Measurements from ENCODE around the gene TRAF3.
"Not testable (repeated sequence)": the region's sequence is repeated elsewhere in the genome, so short reads cannot be mapped to it uniquely, and the experiment has no call there.

TRAF3 gene

GRCh38 chr14:102885737-102886447 is 108.6 kb downstream of the TRAF3 start:
- no peak for DNase-seq (ENCODE audit: low spot score in 2 of 2)
- H3K9me3 ChIP-seq, result no peaks in the 10 kb centered on the region
- H3K27me3 ChIP-seq (ENCODE audit: low read depth), result no peaks in the 10 kb centered on the region
- no peak overlapping the region for H3K4me3 ChIP-seq
- in situ Hi-C loops (cut with MboI; ENCODE audit: low sequenced_read_pairs), result no loop called here
- no peaks in the 10 kb centered on the region for H3K4me1 ChIP-seq
- H3K36me3 ChIP-seq (replicated peaks), result peaks cover 39% of the 10 kb centered on the region

- Histone ChIP-seq H3K36me3 (replicated peaks) (peaks cover 42% of the 10 kb centered on the region), H3K9me3 (no peaks in the 10 kb centered on the region), H3K4me1 (no peaks in the 10 kb centered on the region), H3K27me3 (ENCODE audit: low read depth) (no peaks in the 10 kb centered on the region), H3K4me3 (no peak overlapping the region)
- DNase-seq (ENCODE audit: low spot score in 2 of 2), result no peak
- in situ Hi-C loops (cut with MboI; ENCODE audit: low sequenced_read_pairs), result no loop called here
Observed at GRCh38 chr14:102888748-102889147, 111.5 kb downstream of the TRAF3 start.

DNA sequence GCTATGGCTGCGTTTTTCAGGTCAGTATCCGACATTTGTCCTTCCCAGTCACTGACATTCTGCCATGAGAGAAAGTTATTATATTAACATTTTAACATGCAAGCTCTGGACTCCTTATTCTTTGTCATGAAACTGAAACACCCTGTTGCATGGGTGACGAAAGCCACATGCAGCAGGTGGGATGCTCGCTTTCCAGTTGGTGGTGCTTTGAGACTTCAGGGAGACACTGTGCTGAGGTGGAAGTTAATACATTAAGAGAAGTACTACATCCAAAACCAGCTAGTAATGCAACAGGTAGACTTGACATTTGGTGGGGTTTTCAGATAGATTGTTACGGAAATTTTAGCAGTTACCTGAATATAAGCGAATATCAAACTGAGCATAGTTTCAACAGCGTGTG is 112.4 kb downstream of the TRAF3 start:
- Histone ChIP-seq H3K9me3 (no peaks in the 10 kb centered on the region), H3K4me1 (no peaks in the 10 kb centered on the region), H3K27me3 (ENCODE audit: low read depth) (no peaks in the 10 kb centered on the region), H3K4me3 (no peak overlapping the region), H3K36me3 (replicated peaks) (peaks cover 45% of the 10 kb centered on the region)
- in situ Hi-C loops (cut with MboI; ENCODE audit: low sequenced_read_pairs), result no loop called here
- DNase-seq (ENCODE audit: low spot score in 2 of 2), result no peak

DNA sequence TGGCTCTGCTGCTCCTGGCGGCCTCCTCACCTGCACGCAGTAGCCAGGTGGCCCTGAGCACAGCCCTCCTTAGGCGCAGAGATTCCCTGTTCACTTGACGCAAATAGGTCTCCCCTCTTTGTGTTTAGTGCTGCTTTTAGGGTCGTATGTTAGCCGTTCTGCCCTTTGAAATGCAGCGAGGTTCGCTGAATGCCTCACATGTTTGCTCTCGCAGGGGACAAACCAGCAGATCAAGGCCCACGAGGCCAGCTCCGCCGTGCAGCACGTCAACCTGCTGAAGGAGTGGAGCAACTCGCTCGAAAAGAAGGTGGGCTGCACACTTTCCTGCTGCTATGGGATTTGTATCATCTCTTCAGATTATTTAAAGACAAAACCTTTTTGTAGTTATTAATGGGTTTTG is 113.9 kb downstream of the TRAF3 start:
- no peaks in the 10 kb centered on the region for H3K4me1 ChIP-seq
- H3K36me3 ChIP-seq (replicated peaks), result peaks cover 45% of the 10 kb centered on the region
- no peaks in the 10 kb centered on the region for H3K27me3 ChIP-seq (ENCODE audit: low read depth)
- DNase-seq (ENCODE audit: low spot score in 2 of 2), result no peak
- in situ Hi-C loops (cut with MboI; ENCODE audit: low sequenced_read_pairs), result no loop called here
- no peak overlapping the region for H3K4me3 ChIP-seq
- H3K9me3 ChIP-seq, result no peaks in the 10 kb centered on the region

- Histone ChIP-seq H3K27me3 (ENCODE audit: low read depth) (no peaks in the 10 kb centered on the region), H3K4me1 (no peaks in the 10 kb centered on the region), H3K4me3 (no peak overlapping the region), H3K36me3 (replicated peaks) (peaks cover 44% of the 10 kb centered on the region), H3K9me3 (no peaks in the 10 kb centered on the region)
- DNase-seq (ENCODE audit: low spot score in 2 of 2), result no peak
- in situ Hi-C loops (cut with MboI; ENCODE audit: low sequenced_read_pairs), result no loop called here
Observed at GRCh38 chr14:102891556-102891955, 114.3 kb downstream of the TRAF3 start.

DNA sequence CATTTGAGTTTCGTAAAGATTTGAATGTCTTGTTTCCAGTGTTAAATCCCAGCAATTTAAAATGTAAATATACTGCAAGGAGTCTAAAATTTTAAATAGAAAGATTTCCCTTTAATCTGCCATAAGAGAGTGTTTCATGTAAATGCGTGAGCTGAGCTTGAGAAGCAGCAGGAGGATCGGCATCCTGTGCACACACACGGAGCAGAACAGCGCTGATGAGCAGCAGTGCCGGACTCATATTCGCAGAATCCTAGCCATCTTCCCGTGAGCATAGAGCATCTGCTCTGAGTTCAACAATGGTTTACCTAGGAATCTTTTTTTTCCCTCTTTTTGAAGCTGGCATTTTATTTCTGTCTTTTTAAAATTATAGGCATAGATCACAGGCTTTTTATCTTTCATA is 115.4 kb downstream of the TRAF3 start:
- H3K36me3 ChIP-seq (replicated peaks), result peaks cover 47% of the 10 kb centered on the region
- H3K4me3 ChIP-seq, result no peak overlapping the region
- no peak for DNase-seq (ENCODE audit: low spot score in 2 of 2)
- no peaks in the 10 kb centered on the region for H3K9me3 ChIP-seq
- in situ Hi-C loops (cut with MboI; ENCODE audit: low sequenced_read_pairs), result no loop called here
- H3K4me1 ChIP-seq, result no peaks in the 10 kb centered on the region
- H3K27me3 ChIP-seq (ENCODE audit: low read depth), result no peaks in the 10 kb centered on the region

- no peak overlapping the region for H3K4me3 ChIP-seq
- in situ Hi-C loops (cut with MboI; ENCODE audit: low sequenced_read_pairs), result no loop called here
- no peaks in the 10 kb centered on the region for H3K4me1 ChIP-seq
- H3K9me3 ChIP-seq, result no peaks in the 10 kb centered on the region
- H3K27me3 ChIP-seq (ENCODE audit: low read depth), result no peaks in the 10 kb centered on the region
- peaks cover 47% of the 10 kb centered on the region for H3K36me3 ChIP-seq (replicated peaks)
- DNase-seq (ENCODE audit: low spot score in 2 of 2), result no peak
Observed at GRCh38 chr14:102893452-102893851, 116.2 kb downstream of the TRAF3 start.

GRCh38 chr14:102896735-102897134 is 119.5 kb downstream of the TRAF3 start:
- peaks cover 33% of the 10 kb centered on the region for H3K36me3 ChIP-seq (replicated peaks)
- in situ Hi-C loops (cut with MboI; ENCODE audit: low sequenced_read_pairs); H3K4me1 ChIP-seq; DNase-seq (ENCODE audit: low spot score in 2 of 2); H3K27me3 ChIP-seq (ENCODE audit: low read depth); H3K9me3 ChIP-seq; H3K4me3 ChIP-seq: not testable (repeated sequence)

DNA sequence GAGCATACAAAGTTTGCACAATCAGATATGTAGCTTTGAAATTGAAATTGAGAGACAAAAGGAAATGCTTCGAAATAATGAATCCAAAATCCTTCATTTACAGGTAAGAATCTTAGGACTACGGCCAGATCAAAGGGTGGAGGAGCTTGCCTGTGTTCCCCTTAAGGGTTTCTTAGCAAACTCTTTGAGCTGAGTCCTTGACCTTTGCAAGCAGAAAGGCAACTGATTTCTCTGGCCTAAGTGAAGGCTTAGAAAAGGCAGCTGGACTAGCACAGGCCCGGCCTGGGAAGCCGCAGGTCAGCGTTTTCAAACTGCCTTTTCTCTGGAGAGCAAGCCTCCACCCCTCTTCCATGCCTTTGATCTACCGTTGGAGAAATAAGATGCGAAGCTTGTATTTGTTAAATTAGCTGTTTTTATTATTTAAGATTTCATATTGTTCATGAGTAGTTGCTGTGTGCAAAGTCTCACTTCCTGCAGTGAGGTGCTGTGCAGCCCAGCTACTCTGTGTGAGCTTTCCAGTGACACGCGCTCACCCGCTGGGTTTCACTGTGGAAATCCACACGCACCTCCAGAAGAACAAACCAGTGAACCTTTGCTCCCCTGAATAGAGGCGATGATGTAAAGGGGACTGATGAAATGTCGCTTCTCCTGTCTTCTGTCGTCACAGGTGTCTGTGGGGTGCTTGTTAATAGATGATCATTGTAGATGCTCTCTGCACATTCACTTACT is 120.2 kb downstream of the TRAF3 start:
- in situ Hi-C loops (cut with MboI; ENCODE audit: low sequenced_read_pairs), result no loop called here
- H3K9me3 ChIP-seq, result no peaks in the 10 kb centered on the region
- H3K36me3 ChIP-seq (replicated peaks), result peaks cover 34% of the 10 kb centered on the region
- H3K4me3 ChIP-seq, result no peak overlapping the region
- DNase-seq (ENCODE audit: low spot score in 2 of 2), result no peak
- no peaks in the 10 kb centered on the region for H3K4me1 ChIP-seq
- no peaks in the 10 kb centered on the region for H3K27me3 ChIP-seq (ENCODE audit: low read depth)

DNA sequence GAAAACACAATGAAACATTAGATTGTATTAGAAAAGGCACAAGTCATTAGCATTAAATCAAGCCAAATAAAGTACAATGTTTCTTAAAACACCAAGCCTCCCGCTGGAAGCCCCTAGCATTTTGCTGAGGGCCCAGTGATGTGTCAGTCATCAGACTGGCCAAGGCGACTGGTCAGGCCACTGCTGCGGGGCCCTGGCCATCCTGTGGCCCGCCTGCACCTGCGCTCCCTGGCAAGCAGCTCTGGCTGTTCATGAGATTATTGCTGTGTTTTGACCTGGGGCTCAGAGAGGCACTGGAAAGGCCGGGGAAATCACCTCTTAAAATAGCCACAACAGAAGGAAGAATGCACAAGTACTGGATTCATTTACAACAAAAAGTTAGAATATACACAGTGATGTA is 121.0 kb downstream of the TRAF3 start:
- Histone ChIP-seq H3K4me1 (no peaks in the 10 kb centered on the region), H3K9me3 (no peaks in the 10 kb centered on the region), H3K36me3 (replicated peaks) (peaks cover 38% of the 10 kb centered on the region), H3K4me3 (no peak overlapping the region), H3K27me3 (ENCODE audit: low read depth) (no peaks in the 10 kb centered on the region)
- no peak for DNase-seq (ENCODE audit: low spot score in 2 of 2)
- in situ Hi-C loops (cut with MboI; ENCODE audit: low sequenced_read_pairs), result no loop called here

DNA sequence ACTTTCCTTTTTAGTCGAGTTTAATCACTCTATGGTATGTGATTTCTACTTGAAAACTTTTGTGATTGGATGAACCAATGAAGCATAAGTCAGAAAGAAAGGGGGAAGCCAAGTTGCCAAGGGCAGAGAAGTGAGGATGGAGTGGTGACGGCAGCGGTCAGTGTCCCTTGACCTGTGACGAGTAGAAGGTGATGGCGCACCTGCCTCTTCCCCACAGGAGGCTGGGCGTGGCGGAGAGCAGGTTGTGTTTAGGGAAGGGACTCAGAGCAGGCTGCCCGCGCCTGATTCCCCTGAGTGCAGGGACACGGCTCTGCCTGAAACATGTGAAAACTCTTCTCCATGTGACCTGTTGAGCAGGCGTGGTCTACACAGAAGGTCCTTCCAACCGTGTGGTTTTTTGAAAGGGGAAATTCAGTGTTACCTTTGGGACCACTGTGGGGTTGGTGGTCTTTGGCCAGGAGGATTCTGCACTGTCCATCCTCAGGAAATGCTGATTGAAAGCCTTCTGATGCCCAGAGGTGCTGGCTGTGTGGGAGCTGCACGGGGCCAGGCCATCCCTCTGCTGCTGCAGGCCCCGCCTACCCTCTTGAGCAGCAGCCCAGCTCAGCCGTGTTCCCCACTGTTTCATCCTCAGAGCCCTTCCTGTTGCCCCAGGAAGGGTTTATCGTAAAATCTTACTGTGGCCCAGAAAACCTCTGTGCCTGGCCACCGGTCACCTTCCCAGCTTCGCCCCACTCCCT is 121.7 kb downstream of the TRAF3 start:
- H3K4me3 ChIP-seq, result no peak overlapping the region
- H3K9me3 ChIP-seq, result no peaks in the 10 kb centered on the region
- no peaks in the 10 kb centered on the region for H3K27me3 ChIP-seq (ENCODE audit: low read depth)
- no peaks in the 10 kb centered on the region for H3K4me1 ChIP-seq
- DNase-seq (ENCODE audit: low spot score in 2 of 2), result no peak
- H3K36me3 ChIP-seq (replicated peaks), result peaks cover 39% of the 10 kb centered on the region
- in situ Hi-C loops (cut with MboI; ENCODE audit: low sequenced_read_pairs), result no loop called here

GRCh38 chr14:102899516-102899900 is 122.3 kb downstream of the TRAF3 start:
- in situ Hi-C loops (cut with MboI; ENCODE audit: low sequenced_read_pairs), result no loop called here
- H3K27me3 ChIP-seq (ENCODE audit: low read depth), result no peaks in the 10 kb centered on the region
- H3K4me3 ChIP-seq, result no peak overlapping the region
- H3K4me1 ChIP-seq, result no peaks in the 10 kb centered on the region
- no peak for DNase-seq (ENCODE audit: low spot score in 2 of 2)
- H3K36me3 ChIP-seq (replicated peaks), result peaks cover 38% of the 10 kb centered on the region
- H3K9me3 ChIP-seq, result no peaks in the 10 kb centered on the region

- H3K36me3 ChIP-seq (replicated peaks), result peaks cover 43% of the 10 kb centered on the region
- DNase-seq (ENCODE audit: low spot score in 2 of 2), result no peak
- in situ Hi-C loops (cut with MboI; ENCODE audit: low sequenced_read_pairs), result no loop called here
- H3K27me3 ChIP-seq (ENCODE audit: low read depth), result no peaks in the 10 kb centered on the region
- H3K4me3 ChIP-seq, result no peak overlapping the region
- H3K4me1 ChIP-seq, result no peaks in the 10 kb centered on the region
- H3K9me3 ChIP-seq, result no peaks in the 10 kb centered on the region; the same call in 1 of the 2 replicates
Observed at GRCh38 chr14:102900631-102901571, 123.7 kb downstream of the TRAF3 start.
